SK-N-SH (cell line): ENCODE results near the gene MRFAP1L1. TPM values are rescaled to one million over a fixed set of nuclear protein-coding genes. Genes with fewer than 3 reads are reported as not detected.

Source experiments
- CTCF ChIA-PET: fragments of 300-600, 350-600 bp; formaldehyde crosslinking; extraction: SDS; loops from one replicate; lab custom pipeline; 2021; lab: Yijun Ruan, JAX
- POLR2A ChIA-PET: fragments of 350-600 bp; sonication (Branson Sonifier 250); formaldehyde crosslinking; extraction: SDS; loops from one replicate; lab custom pipeline; 2020; ENCODE audit warnings: antibody characterized with exemption, inconsistent platforms; lab: Yijun Ruan, JAX
- DNase-seq: peaks from one replicate; pipeline ENCODE4 v3.0.0; 2012
- H2AFZ ChIP-seq: fragments of 200-600 bp; sonication (generic); 2 replicates; pipeline ENCODE4 v1.8.1; 2016; ENCODE audit warnings: antibody characterized with exemption, mild to moderate bottlenecking, low read depth
- H3F3A ChIP-seq: fragments of 200-600 bp; sonication (generic); replicated peaks from 2 replicates; pipeline ENCODE3; 2016; ENCODE audit warnings: antibody characterized with exemption, mild to moderate bottlenecking; ENCODE audit not compliant: insufficient read depth
- H3K27ac ChIP-seq, 2 experiments: fragments of 200-500 bp in 1 of 2; fragments of 200-600 bp in 1 of 2; sonication (Bioruptor generic) in 1 of 2; sonication (generic), shearing (Covaris generic) in 1 of 2; 2 replicates each; pipeline versions ENCODE4 v1.5.1 to v1.6.1; 2014 to 2016; ENCODE audit warnings: low read depth in 2 of 2, inconsistent platforms in 1 of 2, low read length in 1 of 2, mild to moderate bottlenecking in 1 of 2, mixed read lengths in 1 of 2
- H3K27me3 ChIP-seq: fragments of 200-600 bp; sonication (generic), shearing (Covaris generic); 2 replicates; pipeline ENCODE4 v1.6.1; 2016; ENCODE audit warnings: mixed run types; ENCODE audit not compliant: insufficient read depth
- H3K36me3 ChIP-seq, 2 experiments: fragments of 200-500 bp in 1 of 2; fragments of 200-600 bp in 1 of 2; sonication (Bioruptor generic) in 1 of 2; sonication (generic) in 1 of 2; replicated peaks in 1 of 2; 2 replicates each; pipeline versions ENCODE3 to v1.5.1; 2014 to 2016; ENCODE audit warnings: low read length in 1 of 2, mild to moderate bottlenecking in 1 of 2; ENCODE audit not compliant: insufficient read depth in 2 of 2, control insufficient read depth in 1 of 2
- H3K4me1 ChIP-seq, 2 experiments: fragments of 200-500 bp in 1 of 2; fragments of 200-600 bp in 1 of 2; sonication (Bioruptor generic) in 1 of 2; sonication (generic), shearing (Covaris generic) in 1 of 2; 2 replicates each; pipeline versions ENCODE4 v1.5.1 to v1.6.1; 2014 to 2016; ENCODE audit warnings: low read depth in 1 of 2, low read length in 1 of 2, mixed run types in 1 of 2; ENCODE audit not compliant: insufficient read depth in 2 of 2, control insufficient read depth in 1 of 2
- H3K4me2 ChIP-seq: fragments of 200-600 bp; sonication (generic), shearing (Covaris generic); 2 replicates; pipeline ENCODE4 v1.6.1; 2017; ENCODE audit warnings: mixed run types
- H3K4me3 ChIP-seq, 2 experiments: fragments of 200-500 bp in 1 of 2; fragments of 200-600 bp in 1 of 2; sonication (Bioruptor generic) in 1 of 2; sonication (generic), shearing (Covaris generic) in 1 of 2; 2 replicates each; pipeline versions ENCODE4 v1.5.1 to v1.8.1; 2014 to 2016; ENCODE audit warnings: low read depth in 2 of 2, inconsistent platforms in 1 of 2, low read length in 1 of 2, mild to moderate bottlenecking in 1 of 2, mixed read lengths in 1 of 2, moderate library complexity in 1 of 2
- H3K79me2 ChIP-seq: fragments of 200-600 bp; sonication (generic); 2 replicates; pipeline ENCODE4 v1.8.1; 2017; ENCODE audit warnings: mild to moderate bottlenecking; ENCODE audit not compliant: insufficient read depth
- H3K9ac ChIP-seq: fragments of 200-600 bp; sonication (generic); 2 replicates; pipeline ENCODE4 v1.6.1; 2017; ENCODE audit warnings: mixed run types
- H3K9me2 ChIP-seq: fragments of 200-600 bp; sonication (generic); 2 replicates; pipeline ENCODE4 v1.6.1; 2017; ENCODE audit warnings: mixed run types
- H3K9me3 ChIP-seq: fragments of 200-600 bp; sonication (generic); 2 replicates; pipeline ENCODE4 v1.6.1; 2017; ENCODE audit warnings: mixed run types, mild to moderate bottlenecking, moderate library complexity
- H4K20me1 ChIP-seq: fragments of 200-600 bp; sonication (generic); 2 replicates; pipeline ENCODE4 v1.6.1; 2017; ENCODE audit warnings: mild to moderate bottlenecking, mixed run types; ENCODE audit not compliant: insufficient read depth
- EP300 ChIP-seq, 2 experiments: IDR thresholded peaks; 2 replicates each; pipeline versions ENCODE4 v1.4.0 to v1.6.1; 2012; ENCODE audit warnings: borderline replicate concordance in 1 of 2, low read depth in 1 of 2, low read length in 1 of 2
- EZH2phosphoT487 ChIP-seq: fragments of 200-600 bp; sonication (generic); IDR thresholded peaks from 2 replicates; pipeline ENCODE4 v1.6.1; 2017; ENCODE audit warnings: low read depth, mixed run types, mild to moderate bottlenecking, antibody characterized with exemption, moderate library complexity, borderline replicate concordance
- FOXM1 ChIP-seq: IDR thresholded peaks from 2 replicates; pipeline ENCODE4 v1.4.0; 2012; ENCODE audit warnings: low read depth, mild to moderate bottlenecking
- GATA2 ChIP-seq: sonication (generic); formaldehyde crosslinking; IDR thresholded peaks from 2 replicates; pipeline ENCODE4 v1.5.0; 2020; ENCODE audit warnings: mild to moderate bottlenecking, missing genetic modification reagents
- JUND ChIP-seq: IDR thresholded peaks from 2 replicates; pipeline ENCODE4 v1.4.0; 2012
- MEF2A ChIP-seq: IDR thresholded peaks from 2 replicates; pipeline ENCODE4 v1.4.0; 2012; ENCODE audit warnings: low read depth, borderline replicate concordance
- NRF1 ChIP-seq: IDR thresholded peaks from 2 replicates; pipeline ENCODE4 v1.6.1; 2012; ENCODE audit warnings: low read depth, mild to moderate bottlenecking, low read length
- RAD21 ChIP-seq: IDR thresholded peaks from 2 replicates; pipeline ENCODE4 v1.6.1; 2012; ENCODE audit warnings: mild to moderate bottlenecking, low read length
- RCOR1 ChIP-seq: fragments of 150-350 bp; IDR thresholded peaks from 2 replicates; pipeline ENCODE4 v1.6.1; 2017; ENCODE audit warnings: antibody characterized with exemption, low read length
- SIN3A ChIP-seq: IDR thresholded peaks from 2 replicates; pipeline ENCODE4 v1.6.1; 2012; ENCODE audit warnings: low read depth, mild to moderate bottlenecking, low read length, moderate library complexity, borderline replicate concordance
- SMC3 ChIP-seq: IDR thresholded peaks from 2 replicates; pipeline ENCODE4 v1.6.1; 2012; ENCODE audit warnings: low read depth, low read length, improper control_type of control experiment
- WGBS: methylation state at CpG from one replicate; pipeline ENCODE4 v1.1.6; 2017; ENCODE audit warnings: low lambda C conversion rate; 5-methylcytosine and 5-hydroxymethylcytosine counted together
- polyA plus RNA-seq, 3 experiments: library from polyadenylated mRNA; depleted of rRNA; stranded (reverse); fragments of >200 nt; gene quantifications; 2 replicates each; pipeline ENCODE4 v1.2.3, GENCODE V29; 2012
- TF ChIP-seq, protein P1 (sequence below): IDR thresholded peaks from 2 replicates; pipeline ENCODE4 v1.6.1; 2012; ENCODE audit warnings: mild to moderate bottlenecking, low read depth, low read length, moderate library complexity
- TF ChIP-seq, protein P2 (sequence below): IDR thresholded peaks from 2 replicates; pipeline ENCODE4; 2012
- TF ChIP-seq, protein P3 (sequence below): IDR thresholded peaks from 2 replicates; pipeline ENCODE4 v1.4.0; 2012; ENCODE audit warnings: low read depth, borderline replicate concordance

The MRFAP1L1 gene
- polyA plus RNA-seq, 1 of the 3 experiments (the other 2 are of a cell fraction), result 60.3 TPM

DNA sequence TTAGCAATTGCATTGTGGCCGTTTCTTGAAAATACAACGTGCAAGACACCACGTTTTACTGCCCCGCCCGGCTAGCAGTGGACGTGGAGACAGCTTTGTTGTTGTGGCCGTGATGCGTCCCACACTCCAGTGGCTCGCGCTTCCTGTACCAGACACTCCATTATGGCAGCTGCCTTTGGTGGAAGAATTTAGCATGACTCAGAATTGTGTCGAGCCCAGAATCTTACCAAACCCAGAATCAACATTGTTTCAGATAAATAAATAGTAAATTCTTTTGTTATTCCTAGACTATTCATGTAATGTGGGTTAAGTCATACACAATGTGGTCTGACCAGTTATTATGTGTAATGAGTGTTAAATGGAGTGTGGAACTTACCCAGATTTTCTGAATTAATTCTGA, 41.3 kb downstream of the MRFAP1L1 start:
- Histone ChIP-seq H3K9me3 (no peaks in the 10 kb centered on the region), H3K27me3 (no peaks in the 10 kb centered on the region), H3K9ac (no peak overlapping the region), H3K4me1 (peaks cover 0 to 3% of the 10 kb centered on the region in 2 experiments; a peak in 1 of 4 replicates), H3K9me2 (no peaks in the 10 kb centered on the region), H3K27ac (no peak overlapping the region), H4K20me1 (no peaks in the 10 kb centered on the region), H3F3A (peaks cover 10% of the 10 kb centered on the region), H3K4me3 (no peak overlapping the region), H2AFZ (no peak overlapping the region), H3K79me2 (no peaks in the 10 kb centered on the region; the same call in 1 of the 2 replicates), H3K4me2 (no peak overlapping the region), H3K36me3 (peaks cover 0 to 3% of the 10 kb centered on the region in 2 experiments)
- TF ChIP-seq SIN3A, result no peak
- no peak for TF ChIP-seq SMC3
- TF ChIP-seq, protein P1, sequence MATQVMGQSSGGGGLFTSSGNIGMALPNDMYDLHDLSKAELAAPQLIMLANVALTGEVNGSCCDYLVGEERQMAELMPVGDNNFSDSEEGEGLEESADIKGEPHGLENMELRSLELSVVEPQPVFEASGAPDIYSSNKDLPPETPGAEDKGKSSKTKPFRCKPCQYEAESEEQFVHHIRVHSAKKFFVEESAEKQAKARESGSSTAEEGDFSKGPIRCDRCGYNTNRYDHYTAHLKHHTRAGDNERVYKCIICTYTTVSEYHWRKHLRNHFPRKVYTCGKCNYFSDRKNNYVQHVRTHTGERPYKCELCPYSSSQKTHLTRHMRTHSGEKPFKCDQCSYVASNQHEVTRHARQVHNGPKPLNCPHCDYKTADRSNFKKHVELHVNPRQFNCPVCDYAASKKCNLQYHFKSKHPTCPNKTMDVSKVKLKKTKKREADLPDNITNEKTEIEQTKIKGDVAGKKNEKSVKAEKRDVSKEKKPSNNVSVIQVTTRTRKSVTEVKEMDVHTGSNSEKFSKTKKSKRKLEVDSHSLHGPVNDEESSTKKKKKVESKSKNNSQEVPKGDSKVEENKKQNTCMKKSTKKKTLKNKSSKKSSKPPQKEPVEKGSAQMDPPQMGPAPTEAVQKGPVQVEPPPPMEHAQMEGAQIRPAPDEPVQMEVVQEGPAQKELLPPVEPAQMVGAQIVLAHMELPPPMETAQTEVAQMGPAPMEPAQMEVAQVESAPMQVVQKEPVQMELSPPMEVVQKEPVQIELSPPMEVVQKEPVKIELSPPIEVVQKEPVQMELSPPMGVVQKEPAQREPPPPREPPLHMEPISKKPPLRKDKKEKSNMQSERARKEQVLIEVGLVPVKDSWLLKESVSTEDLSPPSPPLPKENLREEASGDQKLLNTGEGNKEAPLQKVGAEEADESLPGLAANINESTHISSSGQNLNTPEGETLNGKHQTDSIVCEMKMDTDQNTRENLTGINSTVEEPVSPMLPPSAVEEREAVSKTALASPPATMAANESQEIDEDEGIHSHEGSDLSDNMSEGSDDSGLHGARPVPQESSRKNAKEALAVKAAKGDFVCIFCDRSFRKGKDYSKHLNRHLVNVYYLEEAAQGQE, result no peak
- no peak for TF ChIP-seq NRF1
- CTCF ChIA-PET, result no interaction called here
- WGBS, result 90% methylated on average over 11 of the region's 11 CpGs
- no peak for DNase-seq
- POLR2A ChIA-PET, result no interaction called here

DNA sequence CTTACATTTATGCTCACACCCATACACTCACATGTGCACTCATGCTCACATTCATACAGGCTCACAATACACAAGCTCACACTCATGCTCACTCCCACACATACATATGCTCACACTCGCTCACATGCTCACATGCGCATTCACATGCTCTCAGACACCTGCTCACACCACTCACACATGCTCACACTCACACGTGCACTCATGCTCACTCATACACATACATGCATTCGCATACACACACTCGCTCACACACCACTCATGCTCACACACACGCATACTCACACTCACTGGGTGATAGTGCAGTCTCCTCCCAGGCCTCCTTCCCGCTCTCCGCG, 44.4 kb downstream of the MRFAP1L1 start:
- no peaks in the 10 kb centered on the region for H4K20me1 ChIP-seq

DNA sequence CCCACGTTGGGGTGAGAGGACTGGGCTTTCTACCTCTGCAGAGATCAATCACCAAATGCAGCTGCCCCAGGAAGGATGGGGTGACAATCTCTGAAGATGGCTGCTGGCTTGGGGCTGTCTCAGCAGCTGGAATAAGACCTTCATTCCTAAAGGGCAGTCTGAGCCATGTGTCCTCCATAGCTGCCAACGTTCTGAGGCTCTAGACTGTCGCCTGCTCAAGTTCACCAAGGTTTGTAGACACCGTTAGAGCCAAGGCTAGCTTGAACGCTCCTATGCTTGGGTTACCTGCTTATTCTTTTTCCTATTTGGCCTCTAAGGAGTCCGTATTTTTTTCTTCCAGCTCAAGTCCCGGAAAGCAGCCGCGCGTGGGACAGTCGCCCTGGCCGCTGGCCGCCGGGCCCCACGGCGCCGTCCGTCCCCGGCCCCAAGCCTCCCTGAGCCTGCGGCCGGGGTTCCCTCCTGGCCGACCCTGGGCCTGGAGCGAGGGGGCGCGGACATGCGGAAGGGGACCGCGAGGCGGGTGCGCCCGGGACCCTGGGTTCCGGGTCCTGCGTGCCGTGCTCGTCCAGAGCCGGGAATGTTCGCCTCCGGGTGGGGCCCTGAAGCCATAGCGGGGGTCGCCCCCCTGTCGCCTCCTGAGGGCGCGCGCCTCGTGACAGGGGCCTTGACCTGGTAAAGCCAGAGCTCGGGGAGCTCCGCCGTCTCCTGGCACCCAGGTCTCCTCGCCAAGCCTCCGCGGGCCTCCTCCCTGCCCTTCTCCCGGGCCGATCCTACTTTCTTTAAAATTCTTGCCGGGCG, 45.9 kb downstream of the MRFAP1L1 start:
- 81% methylated on average over 26 of the region's 55 CpGs for WGBS
- TF ChIP-seq FOXM1 (no peak), EZH2phosphoT487 (no peak), JUND (no peak), MEF2A (no peak), GATA2 (CRISPR knock-in tag) (no peak), RAD21 (no peak), NRF1 (no peak), SIN3A (no peak), RCOR1 (no peak), EP300 (IDR thresholded peaks at IDR 0.05; ENCODE audit: borderline replicate concordance in 1 of 2, low read depth in 1 of 2, low read length in 1 of 2) (no peak)
- TF ChIP-seq, protein P2, sequence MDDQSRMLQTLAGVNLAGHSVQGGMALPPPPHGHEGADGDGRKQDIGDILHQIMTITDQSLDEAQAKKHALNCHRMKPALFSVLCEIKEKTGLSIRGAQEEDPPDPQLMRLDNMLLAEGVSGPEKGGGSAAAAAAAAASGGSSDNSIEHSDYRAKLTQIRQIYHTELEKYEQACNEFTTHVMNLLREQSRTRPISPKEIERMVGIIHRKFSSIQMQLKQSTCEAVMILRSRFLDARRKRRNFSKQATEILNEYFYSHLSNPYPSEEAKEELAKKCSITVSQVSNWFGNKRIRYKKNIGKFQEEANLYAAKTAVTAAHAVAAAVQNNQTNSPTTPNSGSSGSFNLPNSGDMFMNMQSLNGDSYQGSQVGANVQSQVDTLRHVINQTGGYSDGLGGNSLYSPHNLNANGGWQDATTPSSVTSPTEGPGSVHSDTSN, result no peak
- TF ChIP-seq, protein P3, sequence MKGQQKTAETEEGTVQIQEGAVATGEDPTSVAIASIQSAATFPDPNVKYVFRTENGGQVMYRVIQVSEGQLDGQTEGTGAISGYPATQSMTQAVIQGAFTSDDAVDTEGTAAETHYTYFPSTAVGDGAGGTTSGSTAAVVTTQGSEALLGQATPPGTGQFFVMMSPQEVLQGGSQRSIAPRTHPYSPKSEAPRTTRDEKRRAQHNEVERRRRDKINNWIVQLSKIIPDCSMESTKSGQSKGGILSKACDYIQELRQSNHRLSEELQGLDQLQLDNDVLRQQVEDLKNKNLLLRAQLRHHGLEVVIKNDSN, result no peak

More for the DNA sequence above, 44.4 kb downstream of the MRFAP1L1 start:
- DNase-seq, result no peak
- Histone ChIP-seq H3K36me3 (no peaks in the 10 kb centered on the region), H3K9me2 (no peaks in the 10 kb centered on the region), H3K27me3 (no peaks in the 10 kb centered on the region), H3K4me1 (peaks cover 0 to 3% of the 10 kb centered on the region in 2 experiments; a peak in 1 of 4 replicates), H3K79me2 (no peaks in the 10 kb centered on the region), H3K9me3 (no peaks in the 10 kb centered on the region), H3K27ac (no peak overlapping the region), H3K4me2 (no peak overlapping the region), H3F3A (peaks cover 8% of the 10 kb centered on the region), H3K4me3 (no peak overlapping the region), H3K9ac (no peak overlapping the region), H2AFZ (no peak overlapping the region)
- no peak for TF ChIP-seq FOXM1
- no peak for TF ChIP-seq JUND
- ChIA-PET CTCF (no interaction called here), POLR2A (no interaction called here)
- WGBS, result 97% methylated on average over 9 of the region's 9 CpGs

More for the DNA sequence above, 45.9 kb downstream of the MRFAP1L1 start:
- Histone ChIP-seq H3K27me3 (no peaks in the 10 kb centered on the region), H3K36me3 (no peaks in the 10 kb centered on the region), H3K9ac (no peak overlapping the region), H3K4me1 (peaks cover 0 to 3% of the 10 kb centered on the region in 2 experiments; a peak in 1 of 4 replicates), H3K4me3 (no peak overlapping the region), H3K9me2 (no peaks in the 10 kb centered on the region), H3F3A (peaks cover 6% of the 10 kb centered on the region), H4K20me1 (no peaks in the 10 kb centered on the region), H3K27ac (no peak overlapping the region), H2AFZ (no peak overlapping the region), H3K79me2 (no peaks in the 10 kb centered on the region), H3K9me3 (no peaks in the 10 kb centered on the region), H3K4me2 (no peak overlapping the region)
- peak; percentile 49 for DNase-seq
- ChIA-PET POLR2A (interaction anchor here (0.6 to 1.4 kb wide), 3 partner anchors 10 to 29 kb away, joined by 3 to 7 read pairs (median 5); partner anchors contain the start of genes MRFAP1 and S100P), CTCF (interaction anchor here (0.8 to 4.1 kb wide), 7 partner anchors 8 to 210 kb away, joined by 3 to 25 read pairs (median 4); a partner anchor contains a TSS)
